GM12874 (cell line): Measurements from ENCODE around the gene RGS11.

Experiments used
- CTCF ChIP-seq: IDR thresholded peaks from 2 replicates; pipeline ENCODE4 v1.5.1; 2011; ENCODE audit warnings: low read depth, mild to moderate bottlenecking, control low read depth, low read length, moderate library complexity; ENCODE audit not compliant: insufficient read depth

RGS11 gene

DNA sequence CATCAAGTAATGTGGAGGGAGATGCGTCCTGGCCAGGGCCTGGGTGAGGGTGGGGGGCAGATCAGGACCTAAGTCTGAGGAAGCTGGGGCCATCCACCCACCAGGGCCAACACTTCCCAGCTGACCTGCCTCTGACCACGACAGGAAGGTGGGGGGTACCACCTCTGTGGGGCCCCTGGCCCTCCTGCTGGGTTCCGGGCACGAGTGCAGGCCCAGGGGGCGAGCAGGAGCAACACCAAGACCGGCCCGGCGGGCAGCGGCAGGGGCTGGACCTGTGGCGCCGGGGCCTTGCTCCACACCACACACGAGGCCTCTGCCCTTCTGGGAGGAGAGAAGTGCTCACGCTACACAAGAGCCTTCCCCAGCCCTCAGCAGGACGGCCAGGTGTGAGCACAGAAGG lies 20.5 kb upstream of the RGS11 start:
- no peak for TF ChIP-seq CTCF

GRCh38 chr16:293043-293775 lies 17.5 kb upstream of the RGS11 start:
- TF ChIP-seq CTCF = no peak

- no peak for TF ChIP-seq CTCF
Measured at GRCh38 chr16:291539-291938, 15.8 kb upstream of the RGS11 start.

DNA sequence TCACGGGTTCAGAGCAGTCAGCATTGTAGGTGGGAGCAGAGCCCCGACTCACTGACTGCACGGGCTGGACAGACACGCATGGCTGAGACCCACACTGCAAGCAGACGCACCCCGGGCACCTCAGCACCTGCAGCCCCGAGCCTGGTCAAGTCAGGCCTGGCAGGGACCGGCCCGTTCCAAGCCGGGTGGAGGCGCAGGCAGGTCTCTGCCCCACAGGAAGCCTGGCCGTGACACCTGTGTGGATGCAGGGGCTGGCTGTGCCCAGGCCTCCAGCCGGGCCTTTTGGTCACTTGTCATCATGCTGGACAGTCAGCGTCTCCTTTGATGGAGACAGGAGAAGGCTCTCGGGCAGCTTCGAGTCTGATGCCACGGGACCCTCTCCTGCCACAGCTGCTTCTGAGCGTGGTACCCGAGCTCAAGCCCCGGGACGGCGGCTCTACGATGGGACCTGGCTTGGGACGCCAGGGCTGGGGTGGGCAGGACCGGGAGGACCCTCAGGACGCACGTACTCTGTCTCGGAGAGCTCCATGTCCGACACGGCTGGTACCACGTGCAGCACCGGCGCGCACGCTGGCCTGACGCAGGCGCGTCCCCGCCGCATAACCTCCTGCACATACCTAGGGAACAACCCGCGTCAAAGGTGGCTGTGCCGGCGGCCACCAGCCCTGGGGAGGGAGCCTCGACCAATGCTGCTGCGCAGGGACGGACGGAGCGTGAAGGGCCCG lies 15.1 kb upstream of the RGS11 start:
- no peak for TF ChIP-seq CTCF

- TF ChIP-seq CTCF = no peak
Measured at GRCh38 chr16:290015-290680, 14.4 kb upstream of the RGS11 start.

DNA sequence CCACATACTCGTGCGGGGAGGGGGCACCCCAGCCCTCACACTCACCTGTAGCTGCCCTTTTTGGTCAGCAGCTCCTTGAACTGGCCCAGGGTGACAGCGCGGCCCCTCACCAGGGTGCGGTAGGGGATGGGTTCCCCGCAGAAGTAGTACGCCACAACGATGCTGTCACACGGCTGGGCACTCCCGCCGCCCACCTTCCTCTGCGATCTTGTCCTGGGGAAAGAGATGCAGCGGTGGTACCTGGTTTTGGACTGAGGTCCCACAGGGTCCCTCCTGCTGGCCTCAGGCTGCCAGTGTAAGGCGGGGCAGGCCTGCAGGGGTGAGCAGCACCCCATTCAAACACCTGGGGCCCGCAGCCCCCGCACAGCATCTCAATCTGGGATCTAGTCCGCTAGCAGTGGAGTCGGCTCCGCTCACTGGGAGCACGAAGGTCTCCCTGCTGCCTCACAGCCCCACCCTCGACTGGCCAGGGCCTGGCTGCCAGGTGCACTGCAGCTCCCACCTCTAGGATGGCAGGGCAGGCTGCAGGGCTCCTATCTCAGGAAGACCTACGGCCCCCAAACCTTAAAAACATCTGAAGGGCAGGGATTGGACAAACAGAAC lies 13.8 kb upstream of the RGS11 start:
- no peak for TF ChIP-seq CTCF
